SW 1271 (cell line): ENCODE measurements around the gene FBXL7.
A peak's percentile ranks its signal among the peaks of the same experiment; 100 is the strongest.

ENCODE experiments used
- DNase-seq, 2 experiments: peaks; one replicate each; lab custom pipeline; 2025; lab: John Stamatoyannopoulos, UW

FBXL7 gene

GRCh38 chr5:15618938-15619337 lies 119.0 kb downstream of the FBXL7 start:
- no peak for DNase-seq

- peak in 1 of 2 experiments; percentile 31 for DNase-seq
These were observed 120.5 kb downstream of the FBXL7 start for GRCh38 chr5:15620501-15620900.

DNA sequence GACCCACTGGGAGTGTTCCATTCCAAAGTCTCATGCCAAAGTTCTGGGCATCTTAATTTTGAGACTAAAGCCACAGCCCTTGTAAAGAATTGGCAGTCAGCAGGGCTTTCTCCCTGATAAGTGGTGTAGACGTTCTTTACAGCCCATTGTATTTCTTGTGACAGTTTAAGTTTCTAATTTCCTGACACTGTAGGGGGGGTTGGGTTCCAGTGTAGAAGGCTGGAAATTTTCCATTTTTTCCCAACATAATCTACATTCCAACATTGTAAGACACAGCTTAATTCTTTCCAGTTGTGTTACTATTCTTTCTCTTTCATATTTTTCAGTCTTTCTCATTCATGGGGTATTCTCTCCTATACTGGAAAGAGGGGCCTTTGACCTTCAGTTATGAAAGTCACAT lies 121.1 kb downstream of the FBXL7 start:
- no peak for DNase-seq

DNA sequence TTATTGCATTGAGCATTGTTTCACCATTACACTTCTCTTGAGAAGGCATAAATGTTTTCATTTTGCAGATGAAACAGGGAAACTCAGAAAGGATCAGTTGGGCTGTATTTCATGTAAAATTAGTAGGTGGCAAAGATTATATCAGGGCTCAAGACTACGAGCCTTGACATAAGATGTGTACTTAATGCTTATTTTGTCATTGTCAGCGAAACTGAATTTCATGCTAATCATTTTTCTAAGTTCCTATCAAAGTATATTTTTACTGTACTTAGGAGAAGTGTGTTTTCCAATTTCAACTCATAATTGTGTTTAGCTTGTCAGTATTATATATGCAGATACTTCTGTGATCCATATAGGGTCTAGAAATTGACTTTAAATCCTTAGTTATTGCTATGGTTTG lies 123.8 kb downstream of the FBXL7 start:
- no peak for DNase-seq

- no peak for DNase-seq
These were observed 127.1 kb downstream of the FBXL7 start for GRCh38 chr5:15627109-15627508.

DNA sequence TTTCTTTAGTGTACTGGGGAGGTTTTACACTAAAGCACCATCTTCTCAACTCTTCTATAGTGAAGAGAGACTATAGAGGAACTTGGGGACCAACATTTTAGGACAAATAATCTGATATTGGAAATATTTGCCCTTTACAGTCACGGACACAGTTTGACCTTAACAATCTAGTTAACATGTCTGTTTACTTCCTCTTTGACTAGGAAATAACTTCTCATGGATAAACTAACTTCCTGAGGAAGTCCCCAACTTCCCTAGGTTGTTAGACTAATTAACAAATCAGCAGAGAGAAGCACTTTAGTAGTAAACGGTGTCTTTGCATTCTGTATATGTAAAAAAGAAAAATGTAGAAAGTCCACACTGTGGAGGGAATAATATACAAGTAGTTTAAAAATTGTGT lies 127.7 kb downstream of the FBXL7 start:
- no peak for DNase-seq

DNA sequence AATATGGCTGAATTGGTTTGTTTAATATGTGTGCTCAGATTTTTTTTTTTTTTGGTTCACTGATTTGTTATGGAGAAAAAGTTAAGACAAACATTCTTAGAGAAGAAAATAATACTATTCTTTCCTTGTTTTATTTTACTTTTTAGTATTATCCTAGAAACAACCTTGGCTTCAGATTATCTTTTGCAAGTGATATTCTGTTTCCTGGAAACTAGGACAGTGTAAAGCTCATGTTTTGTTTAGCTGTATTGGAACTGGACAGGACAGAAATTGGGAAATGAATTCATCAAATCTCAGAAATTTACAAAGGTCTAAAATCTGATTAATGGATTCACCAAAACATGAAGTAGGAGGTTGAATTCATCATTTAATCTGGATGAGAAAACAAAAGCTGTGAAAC lies 130.5 kb downstream of the FBXL7 start:
- DNase-seq = no peak

- no peak for DNase-seq
These were observed 134.8 kb downstream of the FBXL7 start for GRCh38 chr5:15634591-15635288.

DNA sequence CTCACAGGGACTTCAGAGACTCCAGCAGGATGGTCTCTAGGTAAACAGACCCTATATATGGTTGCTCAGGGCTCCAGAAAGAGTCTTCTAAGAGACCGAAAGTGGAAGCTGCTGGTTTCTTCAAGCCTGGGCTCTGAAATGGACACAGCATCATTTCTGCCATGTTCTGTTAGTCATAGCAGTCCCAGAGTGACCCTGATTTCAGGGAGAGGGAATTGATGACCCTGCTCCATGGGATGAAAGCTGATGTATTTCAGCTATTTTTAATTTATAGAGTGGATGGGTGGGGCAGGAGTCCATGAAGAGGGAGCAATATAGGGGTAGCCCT lies 135.3 kb downstream of the FBXL7 start:
- no peak for DNase-seq

- DNase-seq = no peak
These were observed 137.4 kb downstream of the FBXL7 start for GRCh38 chr5:15637345-15637744.

GRCh38 chr5:15637886-15638285 lies 137.9 kb downstream of the FBXL7 start:
- DNase-seq = no peak

- no peak for DNase-seq
These were observed 138.3 kb downstream of the FBXL7 start for GRCh38 chr5:15638296-15638695.

DNA sequence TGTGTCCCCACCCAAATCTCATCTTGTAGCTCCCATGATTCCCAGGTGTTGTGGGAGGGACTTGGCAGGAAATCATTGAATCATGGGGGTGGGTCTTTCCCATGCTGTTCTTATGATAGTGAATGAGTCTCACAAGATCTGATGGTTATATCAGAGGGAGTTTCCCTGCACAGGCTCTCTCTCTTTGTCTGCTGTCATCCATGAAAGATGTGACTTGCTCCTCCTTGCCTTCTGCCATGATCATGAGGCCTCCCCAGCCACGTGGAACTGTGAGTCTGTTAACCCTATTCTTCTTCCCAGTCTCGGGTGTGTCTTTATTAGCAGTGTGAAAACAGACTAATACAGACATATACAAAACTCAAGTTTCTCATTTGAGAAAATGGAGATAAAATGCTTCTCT lies 139.3 kb downstream of the FBXL7 start:
- DNase-seq = no peak

GRCh38 chr5:15640116-15640515 lies 140.1 kb downstream of the FBXL7 start:
- no peak for DNase-seq

DNA sequence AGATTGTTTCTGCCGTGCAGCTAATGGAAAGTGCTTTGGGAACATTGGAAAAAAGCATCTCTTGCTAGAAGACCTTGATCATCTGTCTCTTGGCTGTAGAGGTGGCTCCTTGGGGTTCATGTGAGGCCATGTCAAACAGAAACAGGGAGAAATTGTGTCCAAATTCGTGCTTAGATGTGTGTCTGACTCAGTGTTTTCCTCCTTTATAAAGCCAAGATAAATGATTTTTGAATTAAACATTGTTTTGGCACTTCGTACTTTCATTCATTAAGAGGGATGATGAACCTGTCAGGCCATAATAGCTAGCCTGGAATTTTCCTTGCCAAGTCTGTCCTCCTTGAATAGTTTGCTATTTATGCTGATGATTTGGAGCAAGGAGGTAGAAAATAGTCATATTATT lies 143.8 kb downstream of the FBXL7 start:
- no peak for DNase-seq

DNA sequence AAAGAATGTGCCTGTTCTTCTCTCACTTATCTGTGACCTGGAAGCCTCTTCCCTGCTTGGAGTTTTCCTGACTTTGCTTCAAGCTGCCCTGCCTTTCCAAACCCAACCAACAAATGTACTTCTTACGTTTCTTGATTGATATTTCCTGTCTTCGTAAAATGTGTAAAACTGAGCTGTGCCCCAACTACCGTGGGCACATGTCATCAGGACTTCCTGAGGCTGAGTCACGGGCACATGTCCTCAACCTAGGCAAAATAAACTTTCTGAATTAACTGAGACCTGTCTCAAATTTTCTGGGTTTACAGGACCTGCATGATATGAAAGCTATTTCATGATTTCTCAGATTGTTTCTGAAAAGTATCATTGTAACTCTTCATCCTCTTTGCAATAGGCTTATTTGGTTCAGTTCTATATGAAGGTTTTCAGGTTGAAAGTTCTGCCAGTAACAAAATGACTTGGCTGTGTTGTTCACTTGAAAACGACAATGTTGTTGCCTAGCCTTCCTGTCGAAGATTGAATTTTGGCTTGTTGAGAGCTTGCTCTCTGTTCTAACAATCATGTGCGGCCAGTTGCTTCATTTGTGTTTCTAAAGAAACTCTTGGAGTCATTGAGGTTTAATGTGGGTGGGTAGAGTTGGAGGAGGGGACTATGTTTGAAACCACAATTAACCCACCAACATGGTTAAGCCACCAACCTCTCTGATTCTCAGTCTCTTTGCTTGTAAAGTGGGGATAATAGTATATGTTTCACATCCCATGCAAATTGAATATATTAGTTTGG lies 145.6 kb downstream of the FBXL7 start:
- peak in 1 of 2 experiments; percentile 39 for DNase-seq

- DNase-seq = no peak
These were observed 146.4 kb downstream of the FBXL7 start for GRCh38 chr5:15646371-15646770.

- no peak for DNase-seq
These were observed 147.3 kb downstream of the FBXL7 start for GRCh38 chr5:15647251-15647650.

GRCh38 chr5:15650266-15650665 lies 150.3 kb downstream of the FBXL7 start:
- DNase-seq = no peak

GRCh38 chr5:15654779-15655178 lies 154.8 kb downstream of the FBXL7 start:
- DNase-seq = no peak

- DNase-seq = no peak
These were observed 155.7 kb downstream of the FBXL7 start for GRCh38 chr5:15655683-15656082.

- DNase-seq = no peak
These were observed 165.0 kb downstream of the FBXL7 start for GRCh38 chr5:15664961-15665360.

- DNase-seq = no peak
These were observed 169.8 kb downstream of the FBXL7 start for GRCh38 chr5:15669826-15670225.

DNA sequence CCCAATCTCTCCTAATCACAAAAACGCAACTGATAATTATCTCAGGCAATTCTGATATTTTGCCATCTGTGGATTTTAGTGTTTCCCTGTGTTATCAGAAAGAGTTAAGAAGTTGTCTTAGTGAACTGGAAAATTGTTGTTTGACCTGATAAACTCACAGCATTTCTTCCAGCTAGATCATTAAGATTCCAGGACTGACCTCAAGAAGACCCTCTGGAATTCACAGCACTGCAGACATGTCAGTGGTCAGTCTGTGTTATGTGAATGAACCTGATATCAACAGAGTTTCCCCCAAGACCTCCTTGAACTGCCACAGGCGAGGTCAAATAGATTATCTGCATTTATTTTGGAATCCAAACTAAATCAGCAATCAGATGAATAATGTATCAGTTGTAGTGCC lies 174.7 kb downstream of the FBXL7 start:
- DNase-seq = no peak
